Glomerular visceral epithelial cell (primary cell): ENCODE data around the gene DHRS4.
A peak's percentile ranks its signal among the peaks of the same experiment; 100 is the strongest.
"Not testable (repeated sequence)": the region's sequence is repeated elsewhere in the genome, so short reads cannot be mapped to it uniquely, and the experiment has no call there.

Experiments used
- DNase-seq: peaks from one replicate; pipeline ENCODE4 v3.0.0-alpha.2; 2016; ENCODE audit errors: extremely low spot score

The DHRS4 gene

GRCh38 chr14:23941230-23941629 lies 12.3 kb upstream of the DHRS4 start:
- DNase-seq = no peak

GRCh38 chr14:23941669-23942068 lies 11.9 kb upstream of the DHRS4 start:
- DNase-seq = no peak

- DNase-seq = peak; percentile 74
Observed at GRCh38 chr14:23942587-23942986, 11.0 kb upstream of the DHRS4 start.

- not testable (repeated sequence) for DNase-seq
Observed at GRCh38 chr14:23949069-23949468, 4.5 kb upstream of the DHRS4 start.

- DNase-seq = no peak
Observed at GRCh38 chr14:23950411-23951135, 3.0 kb upstream of the DHRS4 start.

GRCh38 chr14:23951136-23951466 lies 2.5 kb upstream of the DHRS4 start:
- not testable (repeated sequence) for DNase-seq

GRCh38 chr14:23951590-23952201 lies 1.9 kb upstream of the DHRS4 start:
- DNase-seq = peak; percentile 6

- not testable (repeated sequence) for DNase-seq
Observed at GRCh38 chr14:23953116-23953463, 480 bp upstream of the DHRS4 start.

- DNase-seq = not testable (repeated sequence)
Observed at GRCh38 chr14:23954279-23954614, 677 bp downstream of the DHRS4 start.

GRCh38 chr14:23954965-23955364 lies 1.4 kb downstream of the DHRS4 start:
- DNase-seq = not testable (repeated sequence)

- DNase-seq = not testable (repeated sequence)
Observed at GRCh38 chr14:23955811-23956210, 2.2 kb downstream of the DHRS4 start.

GRCh38 chr14:23957913-23958569 lies 4.5 kb downstream of the DHRS4 start:
- DNase-seq = not testable (repeated sequence)

- DNase-seq = not testable (repeated sequence)
Observed at GRCh38 chr14:23960899-23961298, 7.3 kb downstream of the DHRS4 start.

- not testable (repeated sequence) for DNase-seq
Observed at GRCh38 chr14:23961704-23962103, 8.1 kb downstream of the DHRS4 start.

- not testable (repeated sequence) for DNase-seq
Observed at GRCh38 chr14:23969130-23969480, 15.5 kb downstream of the DHRS4 start.

- not testable (repeated sequence) for DNase-seq
Observed at GRCh38 chr14:23969481-23970282, 16.1 kb downstream of the DHRS4 start.

GRCh38 chr14:23970283-23970659 lies 16.7 kb downstream of the DHRS4 start:
- DNase-seq = not testable (repeated sequence)

GRCh38 chr14:23973178-23973577 lies 19.6 kb downstream of the DHRS4 start:
- DNase-seq = not testable (repeated sequence)

GRCh38 chr14:23974041-23974440 lies 20.5 kb downstream of the DHRS4 start:
- DNase-seq = not testable (repeated sequence)

- not testable (repeated sequence) for DNase-seq
Observed at GRCh38 chr14:23977208-23977607, 23.6 kb downstream of the DHRS4 start.

GRCh38 chr14:23981951-23982813 lies 28.6 kb downstream of the DHRS4 start:
- not testable (repeated sequence) for DNase-seq
